GM12878 (cell line): Measurements from ENCODE around the gene ARHGEF7. TPM values are rescaled to one million over a fixed set of nuclear protein-coding genes. Genes with fewer than 3 reads are reported as not detected.

Experiments
- ATAC-seq: fragments of 200-7000 bp; cut with Tn5 transposase; 3 replicates; pipeline ENCODE4 v1.9.1; 2020; ENCODE audit warnings: mild to moderate bottlenecking, moderate library complexity
- BruUV-seq: library from RNA; stranded (reverse); fragments of 400-500 nt; replicated peaks from 2 replicates; lab custom pipeline; 2021; lab: Mats Ljungman, UMichigan
- CTCF ChIA-PET: fragments of 300-600 bp; sonication (Branson Sonifier 250); formaldehyde crosslinking; extraction: SDS; loops from one replicate; lab custom pipeline; 2021; ENCODE audit warnings: inconsistent platforms; lab: Yijun Ruan, JAX
- POLR2A ChIA-PET: fragments of 350-600 bp; formaldehyde crosslinking; extraction: SDS; loops from one replicate; lab custom pipeline; 2021; ENCODE audit warnings: inconsistent platforms; lab: Charles Lee
- RAD21 ChIA-PET: fragments of 300-600 bp; sonication (Branson Sonifier 250); formaldehyde crosslinking; loops from one replicate; lab custom pipeline; 2023; ENCODE audit warnings: antibody characterized with exemption; ENCODE audit not compliant: unreplicated experiment; lab: Charles Lee
- SMC1A ChIA-PET: fragments of 300-600 bp; sonication (Branson Sonifier 250); formaldehyde crosslinking; loops from one replicate; lab custom pipeline; 2023; ENCODE audit not compliant: unreplicated experiment, uncharacterized antibody; lab: Charles Lee
- DNase-seq: peaks from one replicate; pipeline ENCODE4 v3.0.0-alpha.2; 2011; ENCODE audit warnings: low read depth, low spot score
- FAIRE-seq: peaks from 3 replicates; lab custom pipeline; 2011; peaks lifted over from hg19 to GRCh38; lab: Jason Lieb, UNC
- H2AFZ ChIP-seq: 2 replicates; pipeline ENCODE4 v1.6.0; 2011; ENCODE audit warnings: low read depth, low read length, control low read depth; ENCODE audit not compliant: control insufficient read depth
- H3K27ac ChIP-seq: 2 replicates; pipeline ENCODE4 v1.5.1; 2011; ENCODE audit warnings: control low read depth; ENCODE audit not compliant: control insufficient read depth, insufficient read depth
- H3K27me3 ChIP-seq, 2 experiments: replicated peaks in 1 of 2; 2 replicates each; pipeline versions ENCODE4 v1.6.0 to v1.6.1; 2011; ENCODE audit warnings: low read length in 1 of 2; ENCODE audit not compliant: control insufficient read depth in 2 of 2, insufficient read depth in 2 of 2
- H3K36me3 ChIP-seq, 2 experiments: 2 replicates each; pipeline ENCODE4 v1.5.1; 2011; ENCODE audit warnings: low read length in 1 of 2; ENCODE audit not compliant: control insufficient read depth in 2 of 2, insufficient read depth in 2 of 2
- H3K4me1 ChIP-seq: 2 replicates; pipeline ENCODE4 v1.6.1; 2011; ENCODE audit warnings: mild to moderate bottlenecking, low read length, moderate library complexity, mixed read lengths; ENCODE audit not compliant: control insufficient read depth, insufficient read depth
- H3K4me2 ChIP-seq: 2 replicates; pipeline ENCODE4 v1.6.0; 2011; ENCODE audit warnings: control low read depth; ENCODE audit not compliant: control insufficient read depth, insufficient read depth
- H3K4me3 ChIP-seq: fragments of 200-600 bp; sonication (generic); 2 replicates; pipeline ENCODE4 v1.5.1; 2016
- H3K79me2 ChIP-seq: 2 replicates; pipeline ENCODE4 v1.6.0; 2011; ENCODE audit warnings: low read length; ENCODE audit not compliant: control insufficient read depth, insufficient read depth
- H3K9ac ChIP-seq: 2 replicates; pipeline ENCODE4 v1.8.0; 2011; ENCODE audit warnings: low read length, control low read depth, mixed read lengths; ENCODE audit not compliant: control insufficient read depth, insufficient read depth
- H3K9me3 ChIP-seq: replicated peaks from 3 replicates; pipeline ENCODE4 v1.5.1; 2011; ENCODE audit warnings: mild to moderate bottlenecking, low read length; ENCODE audit not compliant: control insufficient read depth, insufficient read depth
- H4K20me1 ChIP-seq: 2 replicates; pipeline ENCODE4 v1.6.0; 2011; ENCODE audit not compliant: control insufficient read depth, insufficient read depth
- NBN ChIP-seq: fragments of 450-650 bp; IDR thresholded peaks from 2 replicates; pipeline ENCODE4 v1.6.1; 2016
- NFIC ChIP-seq: IDR thresholded peaks from 2 replicates; pipeline ENCODE4 v1.6.1; 2012; ENCODE audit warnings: low read depth, mild to moderate bottlenecking, inconsistent platforms, low read length, moderate library complexity
- PAX8 ChIP-seq: fragments of 450-650 bp; IDR thresholded peaks from 2 replicates; pipeline ENCODE4 v1.6.1; 2017; ENCODE audit warnings: mild to moderate bottlenecking, moderate library complexity
- SKIL ChIP-seq: fragments of 450-650 bp; IDR thresholded peaks from 2 replicates; pipeline ENCODE4 v1.6.1; 2017; ENCODE audit warnings: mild to moderate bottlenecking, low read depth, inconsistent platforms; ENCODE audit not compliant: poor library complexity, severe bottlenecking
- USF2 ChIP-seq: IDR thresholded peaks from 2 replicates; pipeline ENCODE4 v1.6.1; 2011; ENCODE audit warnings: low read depth, low read length, improper control_type of control experiment, borderline replicate concordance
- WGBS: methylation state at CpG from one replicate; pipeline ENCODE4 v1.1.6; 2016; ENCODE audit warnings: low lambda C conversion rate; ENCODE audit not compliant: insufficient replicate concordance, insufficient coverage; ENCODE audit errors: missing lambda C conversion rate; 5-methylcytosine and 5-hydroxymethylcytosine counted together
- in situ Hi-C: fragments of 300-500 bp; cut with MboI; formaldehyde crosslinking; loops from 9 replicates; pipeline ENCODE4 v1.14.3; 2018; ENCODE audit warnings: mixed read lengths
- intact Hi-C: fragments of 100-400 bp; cut with micrococcal nuclease; formaldehyde crosslinking; loops from one replicate; pipeline ENCODE4 v1.14.2; 2022; ENCODE audit not compliant: unreplicated experiment
- polyA plus RNA-seq, 11 experiments: library from polyadenylated mRNA; depleted of rRNA in 4 of 11; unstranded in 6 of 11; stranded (reverse) in 5 of 11; fragments of >200 nt; fragmentation: Nextera tagmentation in 4 of 11; fragmentation: Illumina TruSeq in 1 of 11; extraction: Ambion mirVana in 4 of 11; extraction: Trizol in 1 of 11; gene quantifications; 1 replicate in 1 of 11; 2 replicates in 10 of 11; pipeline versions ENCODE4 v1.2.1 to v1.2.3, GENCODE V29; 2011 to 2016; ENCODE audit warnings: inconsistent platforms in 2 of 11, missing spikeins in 2 of 11, low read depth in 1 of 11
- total RNA-seq, 4 experiments: library from RNA; depleted of rRNA in 3 of 4; stranded (reverse); fragments of >200 nt in 3 of 4; fragmentation: Illumina TruSeq in 1 of 4; extraction: Trizol in 1 of 4; gene quantifications; 2 replicates each; pipeline versions ENCODE4 v1.2.1 to v1.2.3, GENCODE V29; 2013 to 2021
- TF ChIP-seq, protein P1 (sequence below): IDR thresholded peaks from 2 replicates; pipeline ENCODE4 v1.6.1; 2012; ENCODE audit warnings: low read depth, low read length, improper control_type of control experiment
- TF ChIP-seq, protein P2 (sequence below): fragments of 450-650 bp; formaldehyde crosslinking; IDR thresholded peaks from 2 replicates; pipeline ENCODE4 v1.4.0; 2022; ENCODE audit warnings: mild to moderate bottlenecking, moderate library complexity

Gene ARHGEF7
- total and polyA plus RNA-seq, 10 of the 15 experiments (the other 5 are each of a cell fraction or from before 2014, with no cell fraction given) = 4.7 to 65.5 (median 36.6) TPM

GRCh38 chr13:111243981-111244380, 128.9 kb downstream of the ARHGEF7 start:
- H3K4me3 ChIP-seq = no peak overlapping the region
- H2AFZ ChIP-seq = no peak overlapping the region
- in situ Hi-C loops = no loop called here
- no peaks in the 10 kb centered on the region; the same call in none of the 2 replicates for H3K79me2 ChIP-seq
- no peaks in the 10 kb centered on the region for H3K4me1 ChIP-seq
- no peak overlapping the region for H3K27ac ChIP-seq
- H3K9me3 ChIP-seq = no peaks in the 10 kb centered on the region
- CTCF ChIA-PET = no interaction called here
- FAIRE-seq = no peak
- RAD21 ChIA-PET = no interaction called here
- peaks cover 3% of the 10 kb centered on the region; the same call in 1 of the 2 replicates for H4K20me1 ChIP-seq
- no peak overlapping the region for H3K9ac ChIP-seq
- no peak for DNase-seq
- SMC1A ChIA-PET = no interaction called here
- POLR2A ChIA-PET = interaction anchor here (0.9 kb wide), 1 partner anchor 33 kb away, joined by 3 read pairs; no protein-coding TSS in a partner anchor
- H3K36me3 ChIP-seq = peaks cover 24 to 34% of the 10 kb centered on the region in 2 experiments
- no peaks in the 10 kb centered on the region for H3K27me3 ChIP-seq
- intact Hi-C loops = no loop called here
- 96% methylated on average over 1 of the region's 1 CpG for WGBS
- no peak for TF ChIP-seq SKIL
- TF ChIP-seq PAX8 = no peak
- no peak for TF ChIP-seq NBN
- TF ChIP-seq NFIC = no peak
- no peak for TF ChIP-seq USF2
- TF ChIP-seq, protein P1, sequence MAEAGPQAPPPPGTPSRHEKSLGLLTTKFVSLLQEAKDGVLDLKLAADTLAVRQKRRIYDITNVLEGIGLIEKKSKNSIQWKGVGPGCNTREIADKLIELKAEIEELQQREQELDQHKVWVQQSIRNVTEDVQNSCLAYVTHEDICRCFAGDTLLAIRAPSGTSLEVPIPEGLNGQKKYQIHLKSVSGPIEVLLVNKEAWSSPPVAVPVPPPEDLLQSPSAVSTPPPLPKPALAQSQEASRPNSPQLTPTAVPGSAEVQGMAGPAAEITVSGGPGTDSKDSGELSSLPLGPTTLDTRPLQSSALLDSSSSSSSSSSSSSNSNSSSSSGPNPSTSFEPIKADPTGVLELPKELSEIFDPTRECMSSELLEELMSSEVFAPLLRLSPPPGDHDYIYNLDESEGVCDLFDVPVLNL = no peak
- TF ChIP-seq, protein P2, sequence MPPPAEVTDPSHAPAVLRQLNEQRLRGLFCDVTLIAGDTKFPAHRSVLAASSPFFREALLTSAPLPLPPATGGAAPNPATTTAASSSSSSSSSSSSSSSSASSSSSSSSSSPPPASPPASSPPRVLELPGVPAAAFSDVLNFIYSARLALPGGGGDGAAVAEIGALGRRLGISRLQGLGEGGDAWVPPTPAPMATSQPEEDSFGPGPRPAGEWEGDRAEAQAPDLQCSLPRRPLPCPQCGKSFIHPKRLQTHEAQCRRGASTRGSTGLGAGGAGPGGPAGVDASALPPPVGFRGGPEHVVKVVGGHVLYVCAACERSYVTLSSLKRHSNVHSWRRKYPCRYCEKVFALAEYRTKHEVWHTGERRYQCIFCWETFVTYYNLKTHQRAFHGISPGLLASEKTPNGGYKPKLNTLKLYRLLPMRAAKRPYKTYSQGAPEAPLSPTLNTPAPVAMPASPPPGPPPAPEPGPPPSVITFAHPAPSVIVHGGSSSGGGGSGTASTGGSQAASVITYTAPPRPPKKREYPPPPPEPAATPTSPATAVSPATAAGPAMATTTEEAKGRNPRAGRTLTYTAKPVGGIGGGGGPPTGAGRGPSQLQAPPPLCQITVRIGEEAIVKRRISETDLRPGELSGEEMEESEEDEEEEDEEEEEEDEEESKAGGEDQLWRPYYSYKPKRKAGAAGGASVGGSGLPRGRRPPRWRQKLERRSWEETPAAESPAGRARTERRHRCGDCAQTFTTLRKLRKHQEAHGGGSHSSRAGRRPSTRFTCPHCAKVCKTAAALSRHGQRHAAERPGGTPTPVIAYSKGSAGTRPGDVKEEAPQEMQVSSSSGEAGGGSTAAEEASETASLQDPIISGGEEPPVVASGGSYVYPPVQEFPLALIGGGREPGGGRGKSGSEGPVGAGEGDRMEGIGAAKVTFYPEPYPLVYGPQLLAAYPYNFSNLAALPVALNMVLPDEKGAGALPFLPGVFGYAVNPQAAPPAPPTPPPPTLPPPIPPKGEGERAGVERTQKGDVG (CRISPR knock-in tag) = no peak
- H3K4me2 ChIP-seq = no peak overlapping the region
- no TSS peak for BruUV-seq
- no peak for ATAC-seq
